K562 (cell line): ENCODE results near the gene STK11. TPM values are rescaled to one million over a fixed set of nuclear protein-coding genes. Genes with fewer than 3 reads are reported as not detected.

Experiments used
- ATAC-seq: fragments of 200-7000 bp; cut with Tn5 transposase; 3 replicates; pipeline ENCODE4 v1.9.1; 2020; ENCODE audit warnings: moderate library complexity
- BruUV-seq: library from RNA; stranded (reverse); fragments of 400-500 nt; replicated peaks from 2 replicates; lab custom pipeline; 2021; lab: Mats Ljungman, UMichigan
- CTCF ChIA-PET: fragments of 300-600 bp; formaldehyde crosslinking; extraction: SDS; loops from one replicate; lab custom pipeline; 2021; ENCODE audit warnings: low intra/inter-chr PET ratio; lab: Yijun Ruan, JAX
- POLR2A ChIA-PET: fragments of 300-600, 350-650 bp; sonication (Branson Sonifier 250); formaldehyde crosslinking; extraction: SDS; loops from one replicate; lab custom pipeline; 2021; ENCODE audit warnings: antibody characterized with exemption, inconsistent platforms; lab: Yijun Ruan, JAX
- DNase-seq, 4 experiments: peaks; one replicate each; pipeline versions ENCODE4 v3.0.0 to v3.0.0-alpha.2; 2011 to 2018; ENCODE audit warnings: low spot score in 3 of 4, mixed read lengths in 3 of 4; ENCODE audit errors: extremely low read depth in 1 of 4
- FAIRE-seq: peaks from 2 replicates; lab custom pipeline; 2011; peaks lifted over from hg19 to GRCh38; lab: Jason Lieb, UNC
- H2AFZ ChIP-seq: 2 replicates; pipeline ENCODE4 v1.6.0; 2011; ENCODE audit warnings: low read depth, low read length, control low read depth, inconsistent platforms
- H3K27ac ChIP-seq: fragments of 200-600 bp; 3 replicates; pipeline ENCODE4 v1.8.0; 2011; ENCODE audit warnings: low read depth, mild to moderate bottlenecking, control low read depth, inconsistent platforms, low read length, moderate library complexity, mixed read lengths; ENCODE audit errors: extremely low read depth
- H3K27me3 ChIP-seq, 2 experiments: fragments of 300-600 bp in 1 of 2; 2 replicates in 1 of 2; 3 replicates in 1 of 2; pipeline versions ENCODE4 v1.6.0 to v1.8.0; 2011; ENCODE audit warnings: inconsistent platforms in 2 of 2, low read length in 2 of 2, mild to moderate bottlenecking in 1 of 2, mixed read lengths in 1 of 2, moderate library complexity in 1 of 2; ENCODE audit not compliant: control insufficient read depth in 2 of 2, insufficient read depth in 2 of 2
- H3K36me3 ChIP-seq: fragments of 300-600 bp; 3 replicates; pipeline ENCODE4 v1.8.0; 2011; ENCODE audit warnings: mild to moderate bottlenecking, low read length, inconsistent platforms; ENCODE audit not compliant: control insufficient read depth, insufficient read depth
- H3K4me1 ChIP-seq, 2 experiments: fragments of 200-600 bp in 1 of 2; replicated peaks in 1 of 2; 2 replicates in 1 of 2; 3 replicates in 1 of 2; pipeline versions ENCODE4 v1.5.1 to v1.8.0; 2011; ENCODE audit warnings: inconsistent platforms in 2 of 2, low read length in 2 of 2, mild to moderate bottlenecking in 1 of 2, mixed read lengths in 1 of 2, moderate library complexity in 1 of 2; ENCODE audit not compliant: control insufficient read depth in 2 of 2, insufficient read depth in 2 of 2
- H3K4me2 ChIP-seq: 2 replicates; pipeline ENCODE4 v1.6.1; 2011; ENCODE audit warnings: low read length, control low read depth, inconsistent platforms, mixed read lengths; ENCODE audit not compliant: insufficient read depth
- H3K4me3 ChIP-seq: fragments of 200-600 bp; sonication (generic), shearing (Covaris generic); 2 replicates; pipeline ENCODE4 v1.5.1; 2016; ENCODE audit warnings: control low read depth, inconsistent platforms
- H3K79me2 ChIP-seq: fragments of 200-600 bp; 3 replicates; pipeline ENCODE4 v1.8.0; 2011; ENCODE audit warnings: low read length, inconsistent platforms; ENCODE audit not compliant: control insufficient read depth, insufficient read depth
- H3K9ac ChIP-seq, 2 experiments: 2 replicates each; pipeline versions ENCODE4 v1.6.0 to v1.6.1; 2011; ENCODE audit warnings: low read depth in 2 of 2, low read length in 2 of 2, control low read depth in 1 of 2, inconsistent platforms in 1 of 2, mild to moderate bottlenecking in 1 of 2, mixed read lengths in 1 of 2; ENCODE audit not compliant: insufficient read depth in 1 of 2
- H3K9me1 ChIP-seq: one replicate; pipeline ENCODE4 v1.6.0; 2011; ENCODE audit warnings: inconsistent platforms, mild to moderate bottlenecking, low read length, moderate library complexity; ENCODE audit not compliant: control insufficient read depth, insufficient read depth
- H3K9me3 ChIP-seq: replicated peaks from 2 replicates; pipeline ENCODE4 v1.5.1; 2011; ENCODE audit warnings: low read depth, low read length, inconsistent platforms; ENCODE audit not compliant: control insufficient read depth, insufficient read depth
- H4K20me1 ChIP-seq: replicated peaks from 2 replicates; pipeline ENCODE4 v1.6.1; 2011; ENCODE audit warnings: low read length, inconsistent platforms, mixed read lengths; ENCODE audit not compliant: control insufficient read depth, insufficient read depth
- CAMTA2 ChIP-seq: fragments of 250-450 bp; sonication (Bioruptor Pico); conservative IDR thresholded peaks from 2 replicates; pipeline ENCODE4 v1.5.1; 2022
- POLR2G ChIP-seq: fragments of 200-400 bp; formaldehyde crosslinking; IDR thresholded peaks from 2 replicates; pipeline ENCODE4 v1.6.1; 2017; ENCODE audit warnings: low read depth, mild to moderate bottlenecking, antibody characterized with exemption, low read length, moderate library complexity
- SMARCB1 ChIP-seq: IDR thresholded peaks from 2 replicates; pipeline ENCODE4 v1.6.1; 2011; ENCODE audit warnings: improper control_type of control experiment, low read depth; ENCODE audit not compliant: insufficient read length
- WGBS: fragments of 100-300 bp; shearing (Covaris generic); methylation state at CpG from one replicate; pipeline ENCODE4 v1.1.6; 2016; ENCODE audit warnings: low coverage, mixed read lengths; ENCODE audit not compliant: insufficient coverage; ENCODE audit errors: missing lambda C conversion rate; 5-methylcytosine and 5-hydroxymethylcytosine counted together
- in situ Hi-C: fragments of 300-500 bp; cut with MboI; formaldehyde crosslinking; loops from 4 replicates; pipeline ENCODE4 v1.15.0; 2018; ENCODE audit warnings: inconsistent platforms, mixed read lengths
- intact Hi-C: fragments of 100-400 bp; cut with micrococcal nuclease; formaldehyde crosslinking; loops from 2 replicates; pipeline ENCODE4 v1.14.2; 2022
- polyA plus RNA-seq, 8 experiments: library from polyadenylated mRNA; depleted of rRNA in 4 of 8; stranded (reverse) in 5 of 8; unstranded in 3 of 8; fragments of >200 nt; fragmentation: Nextera tagmentation in 2 of 8; fragmentation: Illumina TruSeq in 1 of 8; extraction: Ambion mirVana in 2 of 8; extraction: Trizol in 1 of 8; gene quantifications; 2 replicates each; pipeline versions ENCODE4 v1.2.1 to v1.2.3, GENCODE V29; 2011 to 2014; ENCODE audit warnings: inconsistent platforms in 1 of 8, missing spikeins in 1 of 8
- total RNA-seq, 7 experiments: library from RNA; depleted of rRNA in 6 of 7; stranded (reverse); fragments of >200 nt in 6 of 7; fragmentation: Illumina TruSeq in 2 of 7; extraction: Trizol in 2 of 7; gene quantifications; 2 replicates each; pipeline versions ENCODE4 v1.2.1 to v1.2.3, GENCODE V29; 2011 to 2021; ENCODE audit warnings: low replicate concordance in 1 of 7

The STK11 gene
- total and polyA plus RNA-seq, 9 of the 15 experiments (the other 6 are each of a cell fraction or from before 2014, with no cell fraction given), result 0.15 to 96.5 (median 31.7) TPM

DNA sequence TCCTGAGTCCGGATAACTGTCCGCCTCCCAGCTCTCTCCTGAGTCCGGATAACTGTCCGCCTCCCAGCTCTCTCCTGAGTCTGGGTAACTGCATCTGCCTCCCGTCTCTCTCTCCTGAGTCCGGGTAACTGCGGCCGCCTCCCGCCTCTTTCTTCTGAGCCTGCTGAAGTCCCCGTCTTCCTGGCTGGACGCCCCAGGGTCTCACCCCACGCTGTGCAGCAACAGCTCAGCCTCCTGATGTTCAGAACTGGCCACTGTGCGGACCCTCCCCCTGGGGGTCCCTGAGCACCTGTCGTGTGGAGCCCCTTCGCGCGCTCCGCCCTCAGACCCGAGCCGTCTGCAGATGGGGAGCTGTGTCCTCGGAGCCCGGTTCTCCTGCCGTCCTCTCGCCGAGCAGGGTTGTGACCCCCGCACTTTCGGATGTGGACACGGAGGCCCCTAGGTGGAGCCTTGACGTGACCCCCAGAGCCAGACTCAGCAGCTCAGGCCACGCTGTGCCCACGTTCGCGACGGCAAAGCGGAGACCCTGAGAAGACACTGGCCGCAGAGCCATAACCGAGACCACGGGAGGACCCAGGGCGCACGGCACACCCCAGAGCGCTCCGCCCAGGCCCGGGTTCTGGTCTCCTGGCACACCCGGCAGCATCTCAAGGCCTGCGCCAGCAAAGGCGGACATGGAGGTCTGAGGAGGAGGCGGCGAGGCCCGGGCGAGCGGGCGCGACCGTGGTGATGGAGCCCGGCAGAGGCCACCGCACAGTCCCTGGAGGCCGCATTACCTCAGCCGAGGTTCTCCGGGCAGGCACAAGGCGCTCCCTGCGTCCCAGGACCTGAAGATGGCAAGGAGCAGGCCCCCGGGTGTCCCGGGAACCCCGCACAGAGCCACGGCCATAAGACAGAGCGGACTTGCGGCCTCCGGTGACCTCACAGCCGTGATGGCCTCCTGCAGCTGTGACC lies 47.4 kb upstream of the STK11 start:
- TF ChIP-seq SMARCB1 (no peak), POLR2G (0 out of 2 replicates have a peak, but pooled peaks have one; percentile 5)
- peaks cover 0 to 75% of the 10 kb centered on the region in 2 experiments; a peak in 3 of 5 replicates for H3K4me1 ChIP-seq
- H4K20me1 ChIP-seq, result peaks cover 9% of the 10 kb centered on the region
- DNase-seq, result no peak
- CTCF ChIA-PET, result no interaction called here
- H3K27me3 ChIP-seq, result no peaks in the 10 kb centered on the region
- H3K27ac ChIP-seq, result no peak overlapping the region
- no peak for FAIRE-seq
- intact Hi-C loops (no loop called here), in situ Hi-C loops (no loop called here)
- no peak overlapping the region; a peak in 1 of 4 replicates for H3K9ac ChIP-seq
- POLR2A ChIA-PET, result no interaction called here
- H3K79me2 ChIP-seq, result peaks cover 43% of the 10 kb centered on the region
- H3K9me3 ChIP-seq, result no peaks in the 10 kb centered on the region
- ATAC-seq, result no peak
- H3K4me3 ChIP-seq, result no peak overlapping the region
- H3K4me2 ChIP-seq, result no peak overlapping the region
- 94% methylated on average over 32 of the region's 69 CpGs for WGBS
- H3K36me3 ChIP-seq, result peaks cover 15% of the 10 kb centered on the region; the same call in 1 of the 3 replicates
- H2AFZ ChIP-seq, result no peak overlapping the region
- H3K9me1 ChIP-seq, result no peaks in the 10 kb centered on the region
- no TSS peak for BruUV-seq

DNA sequence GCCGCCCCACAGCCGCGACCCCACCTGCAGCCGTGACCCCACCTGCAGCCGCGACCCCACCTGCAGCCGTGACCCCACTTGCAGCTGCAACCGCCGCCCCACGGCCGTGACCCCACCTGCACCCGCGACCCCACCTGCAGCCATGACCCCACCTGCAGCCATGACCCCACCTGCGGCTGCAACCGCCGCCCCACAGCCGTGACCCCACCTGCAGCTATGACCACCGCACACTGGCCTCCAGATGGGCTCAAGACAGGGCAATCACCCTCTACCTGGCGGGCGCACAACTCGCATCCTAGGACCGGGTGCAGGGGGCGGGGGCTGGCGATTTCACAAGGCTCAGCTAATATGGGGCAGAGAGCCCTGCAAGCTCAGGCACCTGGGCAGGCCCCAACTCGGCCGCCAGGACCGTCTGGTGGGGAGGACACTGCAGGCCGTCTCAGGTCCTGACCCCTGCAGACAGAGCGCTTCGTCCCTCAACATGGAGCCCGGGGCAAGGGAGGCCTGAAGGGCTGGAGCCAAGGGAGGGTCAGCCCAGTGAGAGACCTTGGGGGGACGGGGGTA lies 46.6 kb upstream of the STK11 start:
- ATAC-seq, result no peak
- intact Hi-C loops, result no loop called here
- TF ChIP-seq CAMTA2 (CRISPR knock-in tag), result no peak
- peak; percentile 34; the same call in 1 of the 2 replicates for TF ChIP-seq POLR2G
- H3K79me2 ChIP-seq, result peaks cover 48% of the 10 kb centered on the region
- peaks cover 10% of the 10 kb centered on the region; the same call in 1 of the 3 replicates for H3K36me3 ChIP-seq
- ChIA-PET POLR2A (no interaction called here), CTCF (no interaction called here)
- H3K4me2 ChIP-seq, result no peak overlapping the region
- no peak overlapping the region; a peak in 1 of 4 replicates for H3K9ac ChIP-seq
- no peak for FAIRE-seq
- no peaks in the 10 kb centered on the region for H3K27me3 ChIP-seq
- no peak overlapping the region for H3K4me3 ChIP-seq
- 96% methylated on average over 25 of the region's 32 CpGs for WGBS
- no peaks in the 10 kb centered on the region for H3K9me3 ChIP-seq
- no peak overlapping the region for H3K27ac ChIP-seq
- peaks cover 0 to 83% of the 10 kb centered on the region in 2 experiments; a peak in 3 of 5 replicates for H3K4me1 ChIP-seq
- H2AFZ ChIP-seq, result no peak overlapping the region
- H3K9me1 ChIP-seq, result no peaks in the 10 kb centered on the region
- in situ Hi-C loops, result no loop called here
- H4K20me1 ChIP-seq, result peaks cover 9% of the 10 kb centered on the region
- no TSS peak for BruUV-seq
- no peak for DNase-seq
